SU-DHL-6 (cell line): ENCODE results near the gene RADX.

Experiments
- H2AFZ ChIP-seq: fragments of 200-600 bp; sonication (generic); 2 replicates; pipeline ENCODE4 v1.6.1; 2014; ENCODE audit warnings: low read depth, mild to moderate bottlenecking, moderate library complexity, mixed read lengths, antibody characterized with exemption, low read length; ENCODE audit not compliant: severe bottlenecking
- H3F3A ChIP-seq: fragments of 200-600 bp; shearing (Covaris generic); 2 replicates; pipeline ENCODE4 v1.6.0; 2016; ENCODE audit warnings: antibody characterized with exemption, mild to moderate bottlenecking; ENCODE audit not compliant: insufficient read depth
- H3K27ac ChIP-seq: fragments of 200-600 bp; sonication (generic); 2 replicates; pipeline ENCODE4 v1.5.1; 2016; ENCODE audit warnings: low read depth, mild to moderate bottlenecking, low read length, moderate library complexity, mixed read lengths
- H3K27me3 ChIP-seq: fragments of 200-600 bp; sonication (generic), shearing (Covaris generic); 2 replicates; pipeline ENCODE4 v1.6.0; 2014; ENCODE audit warnings: mild to moderate bottlenecking, low read length
- H3K36me3 ChIP-seq: fragments of 200-600 bp; sonication (generic); 2 replicates; pipeline ENCODE4 v1.6.1; 2014; ENCODE audit warnings: mild to moderate bottlenecking, low read length, mixed read lengths
- H3K4me2 ChIP-seq: fragments of 300-600, 200-600 bp; shearing (Covaris generic), sonication (generic); 2 replicates; pipeline ENCODE4 v1.6.0; 2014; ENCODE audit warnings: low read length, low read depth, mild to moderate bottlenecking; ENCODE audit not compliant: poor library complexity, severe bottlenecking
- H3K4me3 ChIP-seq: fragments of 200-600 bp; sonication (generic); 2 replicates; pipeline ENCODE4 v1.5.1; 2014; ENCODE audit warnings: antibody characterized with exemption, low read length, mild to moderate bottlenecking, mixed read lengths; ENCODE audit not compliant: insufficient read depth, poor library complexity, severe bottlenecking
- H3K79me2 ChIP-seq: fragments of 200-600 bp; sonication (generic); 2 replicates; pipeline ENCODE4 v1.6.1; 2014; ENCODE audit warnings: mild to moderate bottlenecking, low read length, moderate library complexity; ENCODE audit not compliant: insufficient read depth
- H3K9ac ChIP-seq: fragments of 200-600 bp; sonication (generic); 2 replicates; pipeline ENCODE4 v1.7.0; 2014; ENCODE audit warnings: mild to moderate bottlenecking, low read length
- H3K9me2 ChIP-seq: fragments of 200-600 bp; sonication (generic); replicated peaks from 2 replicates; pipeline ENCODE4 v1.6.1; 2014; ENCODE audit warnings: low read length; ENCODE audit not compliant: insufficient read depth
- H3K9me3 ChIP-seq: fragments of 200-600 bp; sonication (generic); 2 replicates; pipeline ENCODE4 v1.6.1; 2014; ENCODE audit warnings: low read length, mixed read lengths; ENCODE audit not compliant: insufficient read depth
- H4K20me1 ChIP-seq: fragments of 200-600 bp; sonication (generic); 2 replicates; pipeline ENCODE4 v1.6.1; 2014; ENCODE audit warnings: low read depth, mild to moderate bottlenecking, antibody characterized with exemption, low read length, moderate library complexity, mixed read lengths
- CTCF ChIP-seq: fragments of 200-600 bp; sonication (generic); IDR thresholded peaks from one replicate; pipeline ENCODE4 v1.5.1; 2017; ENCODE audit warnings: antibody characterized with exemption, mild to moderate bottlenecking, low read length, moderate library complexity; ENCODE audit not compliant: insufficient read depth, poor library complexity, severe bottlenecking
- EZH2phosphoT487 ChIP-seq: fragments of 200-600 bp; sonication (generic), shearing (Covaris generic); conservative IDR thresholded peaks from 2 replicates; pipeline ENCODE4 v1.6.1; 2018; ENCODE audit warnings: mild to moderate bottlenecking, antibody characterized with exemption, low read length, moderate library complexity, mixed read lengths

RADX gene

GRCh38 chrX:106726485-106727437 is 115.0 kb downstream of the RADX start, which contains the start of gene RNF128:
Gene RNF128, plus strand, starts transcription at chrX:106726701. Its CDS starts 213 bp downstream, at chrX:106726914.
- Histone ChIP-seq H3K27ac (no peak within 1 kb of the TSS), H3F3A (no peaks in the 10 kb centered on the region), H3K9me2 (no peaks in the 10 kb centered on the region), H2AFZ (no peak within 1 kb of the TSS), H3K9ac (no peak within 1 kb of the TSS), H4K20me1 (no peaks in the 10 kb centered on the region), H3K27me3 (no peaks in the 10 kb centered on the region), H3K79me2 (no peaks in the 10 kb centered on the region), H3K4me3 (no peak within 1 kb of the TSS), H3K4me2 (no peak within 1 kb of the TSS), H3K9me3 (no peaks in the 10 kb centered on the region), H3K36me3 (no peaks in the 10 kb centered on the region)
- TF ChIP-seq CTCF = no peak
- no peak for TF ChIP-seq EZH2phosphoT487

- Histone ChIP-seq H3K27me3 (no peaks in the 10 kb centered on the region), H3F3A (no peaks in the 10 kb centered on the region), H3K4me3 (no peak overlapping the region), H3K9me3 (no peaks in the 10 kb centered on the region), H2AFZ (no peak overlapping the region), H3K4me2 (no peak overlapping the region), H3K9ac (no peak overlapping the region), H3K36me3 (no peaks in the 10 kb centered on the region), H4K20me1 (no peaks in the 10 kb centered on the region), H3K27ac (no peak overlapping the region), H3K9me2 (no peaks in the 10 kb centered on the region), H3K79me2 (no peaks in the 10 kb centered on the region)
- no peak for TF ChIP-seq EZH2phosphoT487
These were observed 116.6 kb downstream of the RADX start for GRCh38 chrX:106728337-106728736.
